Inflammatory macrophage treated with lipopolysaccharide for 1 hour (primary cell): ENCODE results near the gene PSKH1.

Source experiments
- DNase-seq, 2 donors: peaks; one replicate each; pipeline ENCODE4 v3.0.0-alpha.2; 2020 to 2022

PSKH1 gene

DNA sequence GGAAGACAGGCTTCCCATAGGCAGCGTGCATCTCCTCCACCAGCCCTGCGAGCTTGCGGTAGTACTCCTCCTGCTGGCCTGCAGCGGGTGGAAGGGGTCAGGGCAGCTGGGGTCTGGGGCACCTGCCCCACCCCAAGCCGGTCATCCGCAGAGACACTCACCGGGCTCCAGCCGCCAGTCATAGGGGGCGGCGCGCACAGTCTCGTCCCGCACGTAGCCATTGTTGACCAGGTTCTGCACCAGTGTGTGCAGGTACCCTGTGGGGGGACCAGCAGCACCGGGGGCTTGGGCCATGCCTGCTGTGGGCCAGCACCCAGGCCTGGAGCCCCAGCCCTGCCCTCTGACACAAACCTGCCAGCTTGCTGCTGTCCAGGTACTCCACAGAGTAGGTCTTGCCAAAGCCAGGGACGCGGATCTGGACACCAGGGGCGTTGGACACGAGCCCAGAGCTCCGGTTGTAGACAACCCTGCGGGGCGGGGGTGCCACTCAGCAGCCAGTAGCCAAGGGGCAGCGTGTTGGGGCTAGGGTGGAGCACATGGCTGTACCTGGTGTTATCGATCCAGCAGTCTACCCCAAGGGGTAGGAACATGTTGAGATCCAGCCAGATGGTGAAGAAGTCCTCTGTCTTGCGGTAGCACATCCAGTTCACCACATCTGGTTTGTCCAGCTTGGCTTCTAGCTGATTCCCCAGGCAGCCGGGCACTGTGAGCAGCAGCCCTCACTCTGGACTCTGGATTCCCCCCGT is 49.6 kb downstream of the PSKH1 start:
- no peak for DNase-seq

DNA sequence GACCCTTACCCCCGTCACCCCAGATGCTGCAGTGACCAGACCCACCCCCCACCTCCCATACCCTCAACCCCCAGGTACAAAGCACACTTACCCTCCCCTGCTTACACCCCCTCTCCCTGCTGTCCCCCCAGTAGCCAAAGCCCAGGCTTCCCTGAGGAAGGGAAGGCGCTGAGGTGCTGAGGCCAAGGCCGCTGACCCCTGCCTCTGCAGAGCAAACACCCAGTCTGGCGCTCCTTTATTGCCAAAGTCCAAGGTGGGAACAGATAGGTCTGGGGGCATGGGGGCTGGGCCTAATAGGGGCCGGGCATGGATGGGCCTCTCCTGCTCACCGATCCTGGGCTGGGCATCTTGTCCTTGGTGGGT is 50.2 kb downstream of the PSKH1 start:
- no peak for DNase-seq

DNA sequence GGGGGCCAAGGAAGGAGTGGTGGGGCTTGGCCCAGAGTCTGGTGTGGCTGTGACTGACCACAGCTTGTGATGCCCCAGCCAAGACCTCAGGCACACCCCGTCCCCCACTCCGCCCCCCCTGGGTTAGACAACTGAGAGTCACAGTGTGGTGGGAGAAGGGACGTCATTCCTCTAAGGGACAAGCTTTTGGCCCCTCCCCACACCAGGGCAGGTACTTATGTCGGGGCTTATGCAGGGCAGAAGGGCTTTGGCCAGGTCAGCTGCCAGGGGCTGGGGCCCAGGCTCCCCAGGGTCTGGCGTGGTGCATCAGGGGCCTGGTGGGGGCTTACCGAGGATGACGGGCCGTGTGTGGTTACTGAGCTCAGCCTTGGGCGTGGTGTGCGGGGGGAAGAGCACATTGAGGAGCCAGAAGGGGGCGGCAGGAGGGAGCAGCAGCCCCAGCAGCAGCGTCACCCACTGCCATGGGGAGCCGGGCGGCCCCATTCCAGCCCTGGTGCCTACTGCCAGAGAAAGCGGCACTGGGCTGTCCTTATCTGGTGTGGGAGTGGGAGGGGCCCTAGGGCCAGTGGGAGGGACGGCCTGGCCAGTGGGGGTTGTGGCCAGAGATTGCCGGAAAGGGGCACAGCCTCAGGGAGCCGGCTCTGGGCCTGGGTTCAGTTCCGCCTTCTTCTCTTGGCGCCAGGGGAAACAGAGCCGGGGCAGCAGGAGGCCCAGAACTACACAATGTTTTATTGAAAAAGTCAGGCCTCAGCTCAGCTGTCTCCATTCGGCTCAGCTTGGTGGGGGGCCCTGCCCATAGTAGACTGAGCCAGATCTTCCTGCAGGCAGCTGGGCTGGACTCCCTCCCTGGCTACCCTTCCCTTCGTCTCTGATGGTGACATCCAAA is 50.8 kb downstream of the PSKH1 start, which contains the start of gene LCAT:
TSS of gene LCAT (minus strand) at position 502 of the 886 bp plus-strand sequence. CDS start at position 483, 19 bp downstream.
- no peak for DNase-seq

DNA sequence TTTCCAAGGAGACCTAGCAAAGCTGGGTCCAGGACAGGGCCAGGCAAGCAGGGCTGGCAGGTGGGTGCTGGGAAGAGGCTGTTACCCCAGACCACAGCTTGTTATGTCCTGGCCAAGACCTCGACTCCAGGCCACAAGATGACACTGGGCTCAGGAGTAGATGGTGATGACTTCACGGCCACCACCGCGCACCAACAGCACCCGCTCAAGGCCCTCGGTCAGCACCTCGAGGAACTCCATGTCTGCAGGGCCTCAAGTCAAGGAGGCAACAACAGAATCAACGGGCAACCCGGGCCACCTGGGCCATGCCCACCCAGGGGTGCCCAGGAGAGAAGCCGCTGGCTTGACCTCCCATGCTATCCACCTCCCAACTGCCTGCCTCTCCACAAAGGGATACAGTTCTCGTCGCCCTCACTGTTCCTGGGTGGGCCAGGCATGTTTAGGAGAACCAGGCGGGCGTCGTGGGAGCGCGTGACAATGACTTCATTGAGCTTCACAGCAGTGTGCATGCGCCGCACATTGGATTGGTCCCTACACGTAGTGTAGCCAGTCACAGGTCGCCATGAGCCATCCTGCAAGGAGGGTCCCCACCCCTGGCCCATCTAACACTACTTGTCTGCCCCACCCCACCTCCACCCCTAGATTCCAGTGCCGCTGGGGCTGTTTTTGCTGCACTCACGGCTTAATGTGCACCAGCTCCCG is 51.8 kb downstream of the PSKH1 start:
- no peak for DNase-seq

DNA sequence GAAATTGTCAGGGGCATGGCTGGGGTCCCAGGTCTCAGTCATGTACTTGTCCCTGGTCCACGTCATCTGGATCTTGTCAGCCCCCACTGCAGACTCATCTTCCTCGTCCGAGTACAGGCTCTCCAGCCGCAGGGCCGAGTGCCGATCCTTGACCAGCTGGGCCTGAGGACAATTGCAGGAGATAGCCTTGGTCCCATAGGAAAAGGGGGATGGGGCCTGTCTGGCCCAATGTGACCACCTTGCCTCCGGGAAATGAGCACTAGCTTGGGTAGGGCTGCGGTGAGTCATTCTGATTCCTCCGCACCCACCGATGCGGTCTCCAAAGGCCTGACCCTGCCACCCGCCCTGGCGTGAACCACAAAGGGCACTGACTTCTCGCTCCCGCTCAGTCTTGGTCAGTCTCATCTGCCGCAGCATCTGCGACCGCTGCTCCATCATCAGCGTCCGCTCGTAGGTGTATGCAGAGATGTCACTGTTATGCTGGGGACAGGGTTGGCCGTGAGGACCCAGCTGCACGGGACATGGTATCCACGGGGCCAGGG is 52.4 kb downstream of the PSKH1 start:
- DNase-seq, result no peak

DNA sequence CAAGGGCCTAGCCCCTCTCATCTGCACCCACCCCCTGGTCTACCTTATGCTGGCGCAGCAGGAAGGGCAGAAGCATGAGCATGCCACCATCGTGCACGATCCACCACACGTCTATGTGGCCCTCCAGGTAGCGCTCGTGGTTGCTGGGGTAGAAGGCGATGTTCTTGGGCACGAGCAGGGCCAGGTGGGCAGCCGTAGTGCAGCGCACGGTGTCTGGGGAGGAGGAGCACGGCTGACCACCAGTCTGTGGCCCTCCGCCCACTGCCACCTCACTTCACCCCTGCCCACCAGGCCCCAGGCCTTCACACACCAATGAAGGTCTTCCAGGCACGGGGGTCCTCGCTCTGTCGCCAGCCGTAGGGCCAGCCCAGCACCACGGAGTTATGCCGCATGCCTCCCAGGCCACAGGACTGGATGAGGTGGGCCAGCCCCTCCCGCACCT is 53.1 kb downstream of the PSKH1 start:
- no peak for DNase-seq

DNA sequence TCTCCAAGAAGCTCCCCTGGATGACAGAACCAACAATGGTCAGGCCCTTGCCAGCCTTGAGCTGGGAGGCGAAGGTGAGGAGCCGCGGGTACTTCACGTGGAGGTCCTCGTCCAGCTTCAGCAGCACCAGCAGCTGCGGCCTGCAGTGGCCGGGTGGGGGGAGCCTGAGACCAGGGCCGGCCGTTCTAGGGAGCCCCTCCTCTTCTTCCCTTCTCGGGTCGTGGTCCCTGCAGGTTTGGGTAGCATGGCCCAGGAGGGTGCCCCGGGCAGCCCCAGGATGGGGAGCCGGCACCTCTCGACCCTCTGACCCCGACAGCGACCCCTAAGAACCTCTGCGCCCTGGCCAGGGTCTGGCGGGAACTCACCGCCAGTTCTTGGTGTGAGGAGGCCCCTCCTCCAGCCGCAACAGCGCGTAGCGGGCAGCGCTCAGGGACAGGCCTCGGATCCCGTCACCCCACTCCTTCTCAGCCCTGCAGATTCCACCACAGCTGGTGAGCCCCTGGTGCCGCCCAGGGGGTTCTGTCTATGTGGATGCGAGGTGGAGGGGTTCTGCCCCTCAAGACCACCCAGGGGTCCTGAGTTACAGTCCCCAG is 54.0 kb downstream of the PSKH1 start:
- DNase-seq, result no peak

DNA sequence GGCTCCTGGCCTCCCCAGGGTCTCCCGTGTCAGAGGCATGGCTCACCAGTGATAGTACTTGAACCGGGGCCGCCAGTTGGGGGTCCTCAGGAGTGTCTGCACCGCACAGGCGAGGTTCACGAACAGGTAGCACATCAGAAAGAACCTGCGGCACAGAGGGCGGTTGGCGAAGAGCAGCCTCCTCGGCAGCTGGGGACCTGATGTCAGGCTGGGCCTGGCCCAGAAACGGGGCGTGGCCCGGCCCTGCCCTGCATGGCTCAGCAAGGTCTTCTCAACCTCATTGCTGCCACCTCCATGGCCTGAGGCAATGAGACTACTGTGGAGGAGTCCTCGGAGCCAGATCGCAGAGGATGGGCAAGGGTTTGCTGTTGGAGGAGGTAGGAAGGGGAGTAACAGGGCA is 55.0 kb downstream of the PSKH1 start:
- DNase-seq, result no peak

DNA sequence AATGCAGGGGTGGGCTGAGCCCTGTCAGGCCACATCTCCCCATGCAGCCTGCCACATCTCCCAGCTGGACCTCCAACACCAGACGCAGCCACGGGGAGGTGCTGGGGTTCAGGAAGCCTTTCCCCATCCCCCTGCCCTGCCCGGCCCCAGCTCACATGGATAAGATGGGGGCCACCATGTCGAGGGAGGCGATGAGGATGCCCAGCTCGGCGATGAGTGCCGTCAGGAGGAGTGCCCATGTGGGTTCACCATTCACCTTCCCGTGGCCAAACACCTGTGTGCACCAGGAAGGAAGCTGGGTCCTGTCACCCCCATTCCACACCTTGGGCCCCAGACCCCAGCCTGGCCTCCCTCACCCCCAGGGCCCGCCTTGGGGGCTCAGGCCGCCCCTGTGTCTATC is 56.6 kb downstream of the PSKH1 start:
- no peak for DNase-seq

DNA sequence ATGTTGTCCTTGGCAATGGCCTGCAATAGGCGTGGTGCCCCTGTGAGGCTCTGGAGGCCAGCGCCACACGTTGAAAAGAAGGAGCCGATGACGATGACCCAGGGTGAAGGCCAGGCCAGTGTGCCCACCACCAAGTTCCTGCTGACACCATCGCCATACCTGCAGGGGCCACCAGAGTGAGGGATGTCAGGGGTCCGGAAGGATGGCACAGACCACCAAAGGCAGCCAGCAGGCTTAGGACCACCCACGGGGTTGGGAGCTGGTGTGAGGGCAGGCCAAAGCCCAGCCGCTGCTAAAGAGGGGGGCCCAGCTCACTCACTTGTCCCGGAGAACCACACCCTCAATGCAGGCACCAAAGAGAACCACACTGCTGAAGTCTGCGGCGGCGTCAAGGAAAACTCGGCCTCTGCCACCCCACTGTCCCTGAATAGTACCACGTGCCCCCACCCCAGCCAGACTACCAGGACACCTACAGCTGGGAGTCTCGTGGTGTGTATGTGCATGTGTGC is 57.3 kb downstream of the PSKH1 start:
- DNase-seq, result no peak

DNA sequence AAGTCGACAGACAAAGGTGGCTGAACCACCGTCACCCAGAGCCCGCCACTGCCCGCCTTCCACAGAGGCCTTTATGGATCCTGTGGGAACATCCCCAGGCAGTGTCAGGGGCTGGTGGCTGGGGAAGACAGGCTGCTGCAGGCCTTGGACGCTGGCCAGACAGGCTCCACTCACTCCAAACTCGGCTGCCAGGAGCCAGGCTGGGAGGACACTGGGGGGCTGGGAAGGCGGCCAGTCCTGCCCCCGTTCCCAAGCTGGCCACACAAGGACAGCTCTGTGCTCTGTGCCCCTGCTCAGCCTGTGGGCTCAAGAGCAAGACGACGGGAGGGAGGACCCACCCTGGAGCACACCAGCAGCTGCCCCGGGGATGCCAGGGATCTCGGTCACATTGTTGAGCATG is 58.4 kb downstream of the PSKH1 start:
- no peak for DNase-seq

DNA sequence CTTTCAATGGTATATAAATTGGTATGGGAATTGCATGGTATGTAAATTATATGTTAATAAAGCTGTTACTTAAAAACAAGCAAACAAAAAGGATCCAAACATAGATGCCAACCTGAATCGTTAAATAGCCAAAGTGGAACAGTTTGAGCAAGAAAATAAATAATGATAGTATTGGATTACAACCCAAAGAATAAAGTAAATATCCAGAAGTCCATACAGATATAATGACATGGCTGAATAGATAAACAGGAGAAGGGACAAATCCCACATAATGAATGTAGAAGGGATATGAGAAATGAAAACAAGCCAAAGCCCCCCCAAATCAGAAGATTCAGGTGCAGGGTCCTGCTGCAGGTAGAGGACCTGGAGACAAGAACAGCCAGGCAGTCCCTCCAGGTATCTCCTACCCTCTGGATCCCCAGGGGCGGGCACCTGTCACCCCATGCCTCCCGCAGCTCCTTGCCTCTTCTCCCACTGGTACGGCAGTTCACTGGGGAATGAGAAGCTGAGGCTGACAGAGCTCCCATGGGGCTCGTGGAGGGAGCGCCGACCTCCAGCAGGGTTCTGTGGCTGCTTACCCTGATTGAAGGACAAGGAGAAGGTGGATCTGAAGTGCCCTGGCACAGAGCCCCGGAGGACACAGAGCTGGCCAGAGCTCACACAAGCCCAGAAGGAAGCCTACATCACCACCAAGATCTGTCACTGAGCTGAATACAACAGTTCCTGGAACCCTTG is 60.8 kb downstream of the PSKH1 start:
- no peak for DNase-seq

DNA sequence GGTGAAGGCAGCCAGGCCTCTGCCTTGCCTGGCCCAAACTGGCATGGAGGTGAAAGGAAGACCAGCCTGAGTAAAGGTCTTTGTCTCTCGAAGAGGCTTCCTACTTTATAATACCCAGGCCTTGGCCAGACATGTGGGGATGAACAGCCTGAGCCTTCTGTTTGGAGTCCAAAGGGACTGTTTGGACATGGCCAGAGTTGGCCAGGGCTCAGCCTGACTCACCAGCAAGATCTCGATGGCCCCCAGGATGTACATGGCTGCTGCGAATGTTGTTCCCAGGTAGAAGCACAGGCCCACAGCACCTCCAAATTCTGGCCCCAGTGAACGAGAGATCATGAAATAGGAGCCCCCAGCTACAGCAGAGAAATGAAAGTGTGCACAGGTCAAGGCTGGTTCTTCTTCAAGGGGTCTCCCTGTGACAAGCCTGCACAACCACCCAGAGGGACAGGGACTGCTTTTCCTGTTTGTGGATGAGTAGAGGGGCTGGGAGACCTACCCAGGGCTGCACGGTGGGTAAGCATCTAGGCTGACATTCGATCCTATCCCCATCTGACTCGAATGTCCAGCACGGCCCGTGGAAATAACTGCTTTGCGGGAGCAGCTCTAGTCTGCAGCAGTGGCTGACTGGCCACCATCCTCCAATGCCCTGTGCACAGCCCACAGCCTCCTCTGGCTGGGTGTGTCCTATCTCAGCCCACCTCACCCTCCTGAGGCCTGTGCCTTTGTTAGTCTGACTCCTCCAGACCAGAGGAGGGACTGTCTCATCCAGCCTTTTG is 61.6 kb downstream of the PSKH1 start:
- DNase-seq, result no peak

DNA sequence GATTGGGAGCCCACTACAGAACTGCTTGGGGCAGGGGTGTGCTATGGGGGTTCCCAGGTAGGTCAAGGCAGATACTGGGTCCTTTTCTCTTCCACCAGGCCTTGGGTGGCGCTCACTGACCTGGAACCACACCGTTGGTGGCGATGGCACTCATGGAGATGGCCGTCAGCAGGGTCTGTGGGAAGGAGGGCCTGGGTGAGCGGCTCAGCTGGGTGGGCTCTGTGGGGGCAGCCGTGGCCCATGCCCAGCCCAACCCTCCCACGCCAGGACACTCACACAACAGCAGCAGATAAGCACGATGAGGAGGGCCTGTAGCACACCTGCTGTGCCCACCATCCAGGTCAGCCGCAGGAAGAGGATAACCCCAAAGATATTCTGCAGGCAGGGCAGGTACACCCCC is 64.6 kb downstream of the PSKH1 start:
- no peak for DNase-seq

DNA sequence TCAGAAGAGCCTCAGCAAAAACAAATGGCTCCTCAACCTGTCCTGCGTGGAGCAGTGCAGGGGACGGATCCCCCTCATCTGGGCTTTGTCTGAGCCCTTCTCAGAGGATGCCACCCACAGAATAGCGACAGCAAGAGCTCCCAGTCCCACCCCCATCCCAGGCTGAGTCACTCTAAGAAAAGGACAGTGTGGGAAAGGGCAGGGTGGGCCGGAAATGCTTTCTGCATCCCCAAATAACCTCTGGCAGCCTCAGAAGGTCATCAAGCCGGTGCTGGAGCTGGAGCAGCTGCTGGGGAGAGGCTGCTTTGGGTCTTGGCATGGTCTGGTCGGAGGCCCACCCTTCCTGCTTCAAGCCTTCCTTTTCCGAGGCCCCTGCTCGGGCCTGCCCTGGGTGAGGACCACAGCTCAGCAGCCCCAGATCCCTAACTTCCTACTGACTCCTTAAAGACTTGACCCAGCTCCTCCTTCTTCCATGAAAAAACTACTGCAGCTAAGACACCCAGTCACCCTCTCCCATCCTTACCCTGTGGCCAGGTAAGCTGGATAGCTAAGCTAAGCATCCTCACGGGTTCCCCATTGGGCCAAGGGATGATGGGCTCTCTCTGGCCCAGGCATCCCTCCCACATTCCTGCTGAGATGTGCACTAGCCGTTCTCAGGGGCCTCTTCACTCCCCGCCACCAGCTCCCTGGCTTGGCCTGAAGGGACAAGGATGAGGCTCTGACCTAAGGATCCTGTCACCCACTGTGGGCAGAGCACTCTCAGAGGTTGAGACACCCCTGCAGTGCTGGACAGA is 66.7 kb downstream of the PSKH1 start:
- DNase-seq, result no peak

DNA sequence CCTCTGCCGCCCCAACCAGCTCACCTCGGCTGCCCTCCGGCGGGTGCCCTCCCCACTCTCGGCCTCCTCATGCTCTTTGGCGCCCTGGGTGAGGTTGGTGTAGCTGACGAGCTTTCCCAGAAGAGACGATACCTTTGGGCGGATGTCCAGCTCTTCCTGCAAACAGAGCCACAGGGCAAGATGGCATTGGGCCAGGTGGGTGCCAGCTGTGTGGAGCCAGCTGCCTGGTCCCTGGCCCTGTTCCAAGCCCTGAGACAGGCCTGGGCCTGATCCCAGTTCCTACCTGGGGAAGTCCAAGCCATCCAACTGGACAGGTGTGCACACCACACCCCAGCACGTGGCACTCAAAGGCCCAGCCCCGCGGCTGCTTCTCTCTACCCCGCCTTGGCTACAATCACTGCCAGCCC is 68.5 kb downstream of the PSKH1 start:
- no peak for DNase-seq

DNA sequence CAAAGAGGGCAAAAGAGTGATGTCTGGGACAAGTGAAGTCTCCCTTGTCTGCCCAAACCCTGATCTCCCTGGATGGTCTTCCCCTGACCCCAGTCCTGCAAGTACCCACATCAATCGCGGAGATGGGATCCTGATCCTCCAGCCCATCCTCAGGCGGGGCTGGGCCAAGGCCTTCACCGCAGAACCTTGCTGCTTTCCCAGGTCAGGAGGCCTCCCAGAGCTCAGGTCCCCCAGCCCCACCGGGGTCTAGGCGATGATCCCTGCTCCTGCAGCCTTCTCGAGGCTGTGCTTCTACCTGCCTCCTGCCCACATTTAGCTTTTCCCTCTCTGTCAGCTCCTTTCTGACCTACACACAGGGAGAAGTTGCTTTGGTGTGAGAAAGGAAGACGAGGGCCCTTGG is 69.1 kb downstream of the PSKH1 start:
- DNase-seq, result no peak

DNA sequence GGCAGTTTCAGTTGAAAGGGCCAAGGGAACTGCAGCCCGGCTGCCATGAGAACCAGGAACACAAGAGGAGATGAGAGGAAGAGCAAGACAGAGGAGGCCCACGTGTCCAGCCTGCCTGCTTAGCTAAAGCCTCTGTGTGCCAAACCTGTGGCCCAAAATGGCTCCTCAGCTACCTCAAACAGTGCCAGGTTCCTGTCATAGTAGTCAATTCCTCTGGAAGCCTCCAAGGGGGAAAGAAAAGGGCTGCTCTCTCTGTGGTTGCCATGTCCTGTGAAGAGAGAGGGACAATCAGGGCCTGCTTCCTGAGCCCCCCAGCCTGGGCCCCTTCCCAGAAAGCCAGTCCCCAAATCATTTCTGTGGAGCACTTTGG is 70.2 kb downstream of the PSKH1 start:
- no peak for DNase-seq

DNA sequence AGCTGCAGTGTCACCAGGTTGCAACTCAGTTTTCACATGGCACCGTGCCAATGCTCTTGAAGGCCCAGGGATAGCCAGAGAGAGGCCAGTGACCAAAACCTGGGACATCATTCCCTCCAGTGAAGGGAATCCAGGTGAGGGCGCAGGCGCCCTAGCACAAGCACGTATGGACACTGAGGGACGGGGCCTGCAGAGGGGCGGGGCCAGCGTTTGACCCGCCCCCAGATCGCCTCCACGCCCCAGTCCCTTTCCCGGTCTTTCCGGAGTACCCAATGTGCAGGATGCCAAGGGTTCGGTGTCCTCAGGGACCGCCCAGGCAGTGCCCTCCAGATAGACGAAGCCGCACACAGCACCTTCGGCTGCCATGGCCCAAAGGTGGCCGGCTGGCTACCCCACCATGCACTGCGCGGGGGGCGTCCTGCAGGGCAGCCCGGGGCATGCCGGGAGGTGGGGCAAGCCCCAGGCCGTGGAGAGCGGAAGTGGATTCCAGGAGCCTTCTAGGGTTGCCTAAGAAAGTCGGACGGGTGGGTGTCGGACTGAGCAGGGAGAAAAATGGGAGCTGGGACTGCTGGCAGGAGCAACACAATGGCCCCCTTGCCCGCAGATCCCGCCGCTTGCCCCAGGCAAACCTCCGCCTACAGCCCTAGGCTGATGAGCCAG is 70.7 kb downstream of the PSKH1 start:
- DNase-seq, result no peak
